ENCODE measurements around the gene TRIO. TPM values are rescaled to one million over a fixed set of nuclear protein-coding genes. Genes with fewer than 3 reads are reported as not detected.

TRIO gene
- total and polyA plus RNA-seq, 2 of the 8 experiments (the other 6 are each of a cell fraction or from before 2014, with no cell fraction given): 35.1 to 69.1 TPM

GRCh38 chr5:14284392-14285148 is 141.4 kb downstream of the TRIO start:
- H3K9ac ChIP-seq (replicated peaks in 1 of 4; ENCODE audit: extremely low read depth in 1 of 4, low read depth in 3 of 4, low read length in 3 of 4): no peak overlapping the region
- no peak overlapping the region for H4K91ac ChIP-seq (replicated peaks; ENCODE audit: insufficient read length, low read length)
- H3K23ac ChIP-seq (ENCODE audit: insufficient read length): no peak overlapping the region
- H2BK12ac ChIP-seq (ENCODE audit: low read depth, low read length): no peak overlapping the region
- POLR2A ChIA-PET (ENCODE audit: partially characterized antibody): no interaction called here
- H3K23me2 ChIP-seq (ENCODE audit: low read depth, low read length): no peaks in the 10 kb centered on the region
- H2BK120ac ChIP-seq (replicated peaks; ENCODE audit: low read depth, low read length): no peak overlapping the region
- H3K27me3 ChIP-seq (replicated peaks in 1 of 4; ENCODE audit: control insufficient read depth in 3 of 4, extremely low read depth in 1 of 4, insufficient read depth in 3 of 4, low read length in 3 of 4): no peaks in the 10 kb centered on the region
- DNase-seq (ENCODE audit: low read depth in 1 of 2, low spot score in 2 of 2) (no peak), FAIRE-seq (no peak)
- no peak overlapping the region for H2AK5ac ChIP-seq (ENCODE audit: low read depth, low read length)
- H2BK15ac ChIP-seq (ENCODE audit: low read length): no peak overlapping the region
- no peak overlapping the region for H4K5ac ChIP-seq (ENCODE audit: insufficient read length, low read depth, low read length)
- H2BK20ac ChIP-seq (ENCODE audit: low read length): no peak overlapping the region
- no peak overlapping the region for H3K4me3 ChIP-seq (ENCODE audit: extremely low read depth in 1 of 4, insufficient read depth in 2 of 4, low read depth in 3 of 4, low read length in 4 of 4)
- H3K4me1 ChIP-seq (replicated peaks in 1 of 4; ENCODE audit: control insufficient read depth in 3 of 4, insufficient read depth in 4 of 4, low read length in 3 of 4): peaks cover 0 to 6% (median 2%) of the 10 kb centered on the region in 4 experiments; a peak in 4 of 7 replicates
- WGBS, 2 experiments (ENCODE audit: extremely low coverage in 1 of 2, insufficient coverage in 1 of 2, insufficient read length in 1 of 2, insufficient replicate concordance in 2 of 2, low coverage in 1 of 2, low lambda C conversion rate in 2 of 2, missing lambda C conversion rate in 1 of 2): 87% methylated on average over 12 of the region's 12 CpGs; no CpG with 5 or more reads in 1 of the 2 experiments
- H3K18ac ChIP-seq (ENCODE audit: extremely low read depth, low read length): 0 out of 2 replicates have a peak overlapping the region, but pooled peaks have one; percentile 3
- no peak overlapping the region for H3K56ac ChIP-seq (replicated peaks; ENCODE audit: insufficient read length, low read depth, low read length)
- H3K79me1 ChIP-seq (ENCODE audit: low read depth, low read length): no peaks in the 10 kb centered on the region; the same call in 1 of the 2 replicates
- H3K14ac ChIP-seq (ENCODE audit: insufficient read length): no peak overlapping the region
- no peak overlapping the region for H3K27ac ChIP-seq (ENCODE audit: low read depth, low read length)
- no peak overlapping the region for H4K8ac ChIP-seq (ENCODE audit: extremely low read depth, insufficient read depth, low read length)
- H2AFZ ChIP-seq (ENCODE audit: low read length): no peak overlapping the region
- CTCF ChIA-PET (ENCODE audit: partially characterized antibody): interaction anchor here (0.9 to 1.2 kb wide), 2 partner anchors 14 to 26 kb away, joined by 3 to 5 read pairs; no protein-coding TSS in a partner anchor
- no peak overlapping the region for H3K4ac ChIP-seq (replicated peaks; ENCODE audit: insufficient read length, low read depth, low read length)
- H3K79me2 ChIP-seq (ENCODE audit: control insufficient read depth in 1 of 2, insufficient read depth in 2 of 2, low read length in 2 of 2): peaks cover 0 to 17% of the 10 kb centered on the region in 2 experiments; a peak in 2 of 4 replicates
- no peak overlapping the region for H3K4me2 ChIP-seq (ENCODE audit: insufficient read depth in 1 of 2, low read depth in 2 of 2, low read length in 2 of 2)
- no peak overlapping the region for H2BK5ac ChIP-seq (ENCODE audit: low read depth, low read length)
- peaks cover 0 to 3% of the 10 kb centered on the region in 2 experiments for H4K20me1 ChIP-seq (replicated peaks in 1 of 2; ENCODE audit: control insufficient read depth in 1 of 2, insufficient read depth in 2 of 2, low read length in 2 of 2)
- H3K9me3 ChIP-seq (ENCODE audit: insufficient read depth in 2 of 2, low read depth in 1 of 2, low read length in 1 of 2): no peaks in the 10 kb centered on the region
- H3K36me3 ChIP-seq (ENCODE audit: control insufficient read depth in 2 of 4, insufficient read depth in 4 of 4, low read length in 3 of 4): peaks cover 2 to 9% (median 4%) of the 10 kb centered on the region in 4 experiments; a peak in 6 of 8 replicates
- TF ChIP-seq ZNF274 (IDR thresholded peaks at IDR 0.05; ENCODE audit: borderline replicate concordance, extremely low read depth, low read length): no peak
- TF ChIP-seq NANOG (IDR thresholded peaks at IDR 0.05; ENCODE audit: insufficient read depth, low read depth, low read length, poor library complexity, severe bottlenecking): no peak
- TF ChIP-seq POLR2AphosphoS5 (IDR thresholded peaks at IDR 0.05; ENCODE audit: low read depth, low read length): no peak
- no peak for TF ChIP-seq GTF2F1 (IDR thresholded peaks at IDR 0.05; ENCODE audit: borderline replicate concordance, low read depth, low read length)
- TF ChIP-seq TAF1 (IDR thresholded peaks at IDR 0.05; ENCODE audit: low read depth, low read length): no peak
- TF ChIP-seq SIRT6 (IDR thresholded peaks at IDR 0.05; ENCODE audit: low read length): no peak
- TF ChIP-seq KDM4A (IDR thresholded peaks at IDR 0.05; ENCODE audit: low read depth, low read length, severe bottlenecking): no peak
- no peak for TF ChIP-seq HDAC6 (IDR thresholded peaks at IDR 0.05; ENCODE audit: low read depth, low read length)
- no peak for TF ChIP-seq ATF2 (IDR thresholded peaks at IDR 0.05; ENCODE audit: low read length)
- TF ChIP-seq RBBP5 (IDR thresholded peaks at IDR 0.05; ENCODE audit: borderline replicate concordance, low read depth, low read length): no peak
- TF ChIP-seq NRF1 (IDR thresholded peaks at IDR 0.05; ENCODE audit: low read depth, low read length): no peak
